HepG2 (cell line): Measurements from ENCODE around the gene HDAC4. TPM values are rescaled to one million over a fixed set of nuclear protein-coding genes. Genes with fewer than 3 reads are reported as not detected.

ENCODE experiments used
- ATAC-seq: fragments of 200-7000 bp; cut with Tn5 transposase; 3 replicates; pipeline ENCODE4 v1.9.1; 2020; ENCODE audit warnings: mild to moderate bottlenecking, moderate library complexity
- BruUV-seq: library from RNA; stranded (reverse); fragments of 400-500 nt; replicated peaks from 2 replicates; lab custom pipeline; 2021; lab: Mats Ljungman, UMichigan
- CTCF ChIA-PET: fragments of 300-600 bp; formaldehyde crosslinking; extraction: SDS; loops from one replicate; lab custom pipeline; 2021; ENCODE audit warnings: low total read pairs, inconsistent platforms, low intra/inter-chr PET ratio; lab: Yijun Ruan, JAX
- POLR2A ChIA-PET: fragments of 350-600 bp; sonication (Branson Sonifier 250); formaldehyde crosslinking; loops from one replicate; lab custom pipeline; 2020; ENCODE audit warnings: antibody characterized with exemption, inconsistent platforms; lab: Yijun Ruan, JAX
- DNase-seq: peaks from one replicate; pipeline ENCODE4 v3.0.0-alpha.2; 2015; ENCODE audit warnings: low spot score
- FAIRE-seq: peaks from 3 replicates; lab custom pipeline; 2011; peaks lifted over from hg19 to GRCh38; lab: Jason Lieb, UNC
- H2AFZ ChIP-seq: one replicate; pipeline ENCODE4 v1.6.1; 2011; ENCODE audit warnings: low read length, inconsistent platforms
- H3K27ac ChIP-seq: fragments of 300-600 bp; 3 replicates; pipeline ENCODE4 v1.8.0; 2011; ENCODE audit warnings: mixed run types, mild to moderate bottlenecking, mixed read lengths, low read length, inconsistent platforms; ENCODE audit not compliant: insufficient read depth; ENCODE audit errors: extremely low read length
- H3K27me3 ChIP-seq, 2 experiments: fragments of 200-600 bp in 1 of 2; 2 replicates in 1 of 2; 3 replicates in 1 of 2; pipeline versions ENCODE4 v1.6.0 to v1.8.0; 2011; ENCODE audit warnings: low read length in 2 of 2, mild to moderate bottlenecking in 2 of 2, moderate library complexity in 2 of 2, inconsistent platforms in 1 of 2; ENCODE audit not compliant: insufficient read depth in 2 of 2, control insufficient read depth in 1 of 2
- H3K36me3 ChIP-seq, 2 experiments: fragments of 200-600 bp in 1 of 2; replicated peaks in 1 of 2; 2 replicates in 1 of 2; 3 replicates in 1 of 2; pipeline versions ENCODE4 v1.5.1 to v1.8.0; 2011; ENCODE audit warnings: low read length in 2 of 2, inconsistent platforms in 1 of 2; ENCODE audit not compliant: insufficient read depth in 2 of 2, control insufficient read depth in 1 of 2
- H3K4me1 ChIP-seq: 2 replicates; pipeline ENCODE4 v1.5.1; 2012; ENCODE audit warnings: low read length, inconsistent platforms; ENCODE audit not compliant: insufficient read depth
- H3K4me2 ChIP-seq: 2 replicates; pipeline ENCODE4 v1.6.0; 2011; ENCODE audit warnings: low read depth, low read length, inconsistent platforms
- H3K4me3 ChIP-seq, 3 experiments: fragments of 200-600 bp in 1 of 3; sonication (generic), shearing (Covaris generic) in 1 of 3; replicated peaks in 1 of 3; 2 replicates each; pipeline ENCODE4 v1.5.1; 2011 to 2016; ENCODE audit warnings: low read length in 3 of 3, inconsistent platforms in 2 of 3, low read depth in 2 of 3, mild to moderate bottlenecking in 2 of 3, control low read depth in 1 of 3, mixed read lengths in 1 of 3; ENCODE audit not compliant: insufficient read depth in 1 of 3
- H3K79me2 ChIP-seq: one replicate; pipeline ENCODE4 v1.6.1; 2011; ENCODE audit warnings: low read length, inconsistent platforms; ENCODE audit not compliant: insufficient read depth
- H3K9ac ChIP-seq: 2 replicates; pipeline ENCODE4 v1.6.0; 2011; ENCODE audit warnings: mild to moderate bottlenecking, low read depth, low read length, inconsistent platforms; ENCODE audit not compliant: insufficient read depth
- H3K9me3 ChIP-seq: 2 replicates; pipeline ENCODE4 v1.5.1; 2012; ENCODE audit warnings: mild to moderate bottlenecking, low read length
- H4K20me1 ChIP-seq: 2 replicates; pipeline ENCODE4 v1.6.0; 2011; ENCODE audit warnings: inconsistent platforms, mild to moderate bottlenecking, low read length, moderate library complexity; ENCODE audit not compliant: insufficient read depth
- AHR ChIP-seq: IDR thresholded peaks from 2 replicates; pipeline ENCODE4 v1.6.1; 2018; ENCODE audit warnings: missing genetic modification reagents, missing compliant biosample characterization
- CBX2 ChIP-seq, 2 experiments: fragments of 200-600 bp in 1 of 2; sonication (generic); formaldehyde crosslinking in 1 of 2; IDR thresholded peaks; 2 replicates each; pipeline versions ENCODE4 v1.7.0 to v1.8.1; 2018 to 2022; ENCODE audit warnings: low read depth in 2 of 2, low read length in 1 of 2, mild to moderate bottlenecking in 1 of 2, missing genetic modification reagents in 1 of 2
- CHD2 ChIP-seq: IDR thresholded peaks from 2 replicates; pipeline ENCODE4 v1.6.1; 2011; ENCODE audit warnings: low read depth, low read length, improper control_type of control experiment
- HNRNPH1 ChIP-seq: fragments of 200-400 bp; formaldehyde crosslinking; optimal IDR thresholded peaks from 2 replicates; pipeline ENCODE3; 2017; ENCODE audit warnings: mild to moderate bottlenecking, low read depth, low read length
- MAFG ChIP-seq: sonication (generic); formaldehyde crosslinking; IDR thresholded peaks from 2 replicates; pipeline ENCODE4 v1.5.1; 2020; ENCODE audit warnings: mild to moderate bottlenecking, missing genetic modification reagents
- MTF2 ChIP-seq: sonication (generic); formaldehyde crosslinking; IDR thresholded peaks from 2 replicates; pipeline ENCODE4 v1.5.0; 2020; ENCODE audit warnings: missing genetic modification reagents, borderline replicate concordance
- PCBP2 ChIP-seq: fragments of 200-400 bp; formaldehyde crosslinking; optimal IDR thresholded peaks from 2 replicates; pipeline ENCODE3; 2018; ENCODE audit warnings: low read length, low read depth; ENCODE audit not compliant: poor library complexity, severe bottlenecking
- RFX5 ChIP-seq: IDR thresholded peaks from 2 replicates; pipeline ENCODE4 v1.6.1; 2011; ENCODE audit warnings: low read depth, low read length, improper control_type of control experiment
- SMAD3 ChIP-seq: sonication (generic); formaldehyde crosslinking; IDR thresholded peaks from 2 replicates; pipeline ENCODE4 v1.4.0; 2020; ENCODE audit warnings: missing genetic modification reagents
- ZBTB1 ChIP-seq: sonication (generic); formaldehyde crosslinking; IDR thresholded peaks from 2 replicates; pipeline ENCODE4 v1.4.0; 2020; ENCODE audit warnings: missing genetic modification reagents, borderline replicate concordance
- ZBTB33 ChIP-seq: sonication (generic); formaldehyde crosslinking; IDR thresholded peaks from 2 replicates; pipeline ENCODE4 v1.4.0; 2020; ENCODE audit warnings: missing genetic modification reagents
- ZHX1 ChIP-seq: sonication (generic); formaldehyde crosslinking; IDR thresholded peaks from 2 replicates; pipeline ENCODE4 v1.8.1; 2022; ENCODE audit warnings: low read depth, mild to moderate bottlenecking, missing genetic modification reagents
- ZNF235 ChIP-seq: sonication (generic); formaldehyde crosslinking; IDR thresholded peaks from 2 replicates; pipeline ENCODE4 v1.8.1; 2023; ENCODE audit warnings: mild to moderate bottlenecking, missing genetic modification reagents, borderline replicate concordance
- ZNF512 ChIP-seq: sonication (generic); formaldehyde crosslinking; IDR thresholded peaks from 2 replicates; pipeline ENCODE4 v1.4.0; 2020; ENCODE audit warnings: mild to moderate bottlenecking, missing genetic modification reagents
- ZNF569 ChIP-seq: sonication (generic); formaldehyde crosslinking; IDR thresholded peaks from 2 replicates; pipeline ENCODE4 v1.5.0; 2020; ENCODE audit warnings: mild to moderate bottlenecking, missing genetic modification reagents, moderate library complexity, borderline replicate concordance
- WGBS: methylation state at CpG from one replicate; pipeline ENCODE4 v1.1.6; 2017; ENCODE audit warnings: low lambda C conversion rate; 5-methylcytosine and 5-hydroxymethylcytosine counted together
- in situ Hi-C: cut with HindIII; loops from 2 replicates; pipeline ENCODE4 v1.10.0; 2017; ENCODE audit warnings: low pct_unique_long_range_greater_than_20kb; ENCODE audit not compliant: extremely low pct_ligation_motif_present
- intact Hi-C: fragments of 100-400 bp; cut with micrococcal nuclease; formaldehyde crosslinking; loops from one replicate; pipeline ENCODE4 v1.10.0; 2022; ENCODE audit not compliant: unreplicated experiment
- polyA plus RNA-seq, 8 experiments: library from polyadenylated mRNA; depleted of rRNA in 3 of 8; stranded (reverse) in 7 of 8; unstranded in 1 of 8; fragments of >200 nt; fragmentation: Illumina TruSeq in 4 of 8; extraction: Trizol in 4 of 8; gene quantifications; 2 replicates each; pipeline versions ENCODE4 v1.2.1 to v1.2.3, GENCODE V29; 2011 to 2016; ENCODE audit warnings: low read depth in 4 of 8, missing spikeins in 1 of 8, mixed read lengths in 1 of 8; ENCODE audit not compliant: insufficient read depth in 1 of 8
- total RNA-seq, 5 experiments: library from RNA; depleted of rRNA; stranded (reverse); fragments of >200 nt; fragmentation: Illumina TruSeq; extraction: Trizol; gene quantifications; 2 replicates each; pipeline ENCODE4 v1.2.3, GENCODE V29; 2016; ENCODE audit warnings: low read depth in 1 of 5

Gene HDAC4
- total and polyA plus RNA-seq, 2 of the 13 experiments (the other 11 are each of a cell fraction or from before 2014, with no cell fraction given): 10.1 to 11.5 TPM

GRCh38 chr2:239136203-239136602 is 264.6 kb downstream of the HDAC4 start (continued):
- TF ChIP-seq ZBTB33 (CRISPR knock-in tag): no peak
- no peak for TF ChIP-seq ZHX1 (CRISPR knock-in tag)
- no peak for TF ChIP-seq ZNF569 (CRISPR knock-in tag)
- TF ChIP-seq PCBP2: no peak
- no peak for TF ChIP-seq MAFG
- no peak for TF ChIP-seq CBX2 (IDR thresholded peaks at IDR 0.05; ENCODE audit: low read depth, low read length)
- no peak for TF ChIP-seq CBX2 (CRISPR knock-in tag; IDR thresholded peaks at IDR 0.05; ENCODE audit: low read depth)

- CTCF ChIA-PET: no interaction called here
- peaks cover 21 to 75% of the 10 kb centered on the region in 2 experiments for H3K36me3 ChIP-seq
- no peaks in the 10 kb centered on the region for H3K27me3 ChIP-seq
- no peak overlapping the region for H3K27ac ChIP-seq
- in situ Hi-C loops: no loop called here
- ATAC-seq: no peak
- no peak for DNase-seq
- H2AFZ ChIP-seq: no peak overlapping the region
- POLR2A ChIA-PET: no interaction called here
- no peak overlapping the region for H3K4me2 ChIP-seq
- no peaks in the 10 kb centered on the region for H3K79me2 ChIP-seq
- H3K4me1 ChIP-seq: no peaks in the 10 kb centered on the region
- no peak overlapping the region for H3K4me3 ChIP-seq
- H4K20me1 ChIP-seq: no peaks in the 10 kb centered on the region
- intact Hi-C loops: no loop called here
- FAIRE-seq: no peak
- H3K9me3 ChIP-seq: no peaks in the 10 kb centered on the region
- H3K9ac ChIP-seq: no peak overlapping the region
- no TSS peak for BruUV-seq
- WGBS: 95% methylated on average over 9 of the region's 10 CpGs
- TF ChIP-seq AHR (CRISPR knock-in tag): no peak
- TF ChIP-seq CHD2: no peak
- no peak for TF ChIP-seq ZNF235 (CRISPR knock-in tag)
- TF ChIP-seq HNRNPH1: no peak
- no peak for TF ChIP-seq ZNF512 (CRISPR knock-in tag)
- TF ChIP-seq ZBTB1 (CRISPR knock-in tag): no peak
- no peak for TF ChIP-seq MTF2 (CRISPR knock-in tag)
- TF ChIP-seq SMAD3 (CRISPR knock-in tag): no peak
- no peak for TF ChIP-seq RFX5
Observed at GRCh38 chr2:239135531-239135930, 265.3 kb downstream of the HDAC4 start.
